ENCODE measurements around the gene C13orf42. TPM values are rescaled to one million over a fixed set of nuclear protein-coding genes. Genes with fewer than 3 reads are reported as not detected.

C13orf42 gene
- total and polyA plus RNA-seq, 12 donors, result 0.01 TPM; not detected in 11

DNA sequence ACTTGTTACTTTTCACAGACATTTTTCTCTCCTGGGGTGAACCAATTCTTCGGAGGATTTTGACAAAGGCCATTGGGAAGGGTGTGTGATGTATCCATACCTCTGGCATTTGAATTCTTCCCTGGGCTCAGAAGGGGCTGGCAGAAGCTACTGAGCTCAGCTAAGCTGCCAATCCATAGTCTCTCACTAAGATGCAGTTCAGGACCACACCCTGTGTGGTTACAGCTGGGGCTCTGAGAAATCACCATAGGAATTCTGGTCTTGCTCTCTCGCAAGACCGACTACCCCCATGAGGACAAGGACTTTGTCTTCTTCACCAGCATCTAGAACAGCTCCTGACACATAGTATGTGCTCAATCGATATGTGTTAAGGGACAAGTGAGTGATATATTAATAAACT lies 6.0 kb downstream of the C13orf42 start:
- ATAC-seq, result no peak
- TF ChIP-seq, protein P1, sequence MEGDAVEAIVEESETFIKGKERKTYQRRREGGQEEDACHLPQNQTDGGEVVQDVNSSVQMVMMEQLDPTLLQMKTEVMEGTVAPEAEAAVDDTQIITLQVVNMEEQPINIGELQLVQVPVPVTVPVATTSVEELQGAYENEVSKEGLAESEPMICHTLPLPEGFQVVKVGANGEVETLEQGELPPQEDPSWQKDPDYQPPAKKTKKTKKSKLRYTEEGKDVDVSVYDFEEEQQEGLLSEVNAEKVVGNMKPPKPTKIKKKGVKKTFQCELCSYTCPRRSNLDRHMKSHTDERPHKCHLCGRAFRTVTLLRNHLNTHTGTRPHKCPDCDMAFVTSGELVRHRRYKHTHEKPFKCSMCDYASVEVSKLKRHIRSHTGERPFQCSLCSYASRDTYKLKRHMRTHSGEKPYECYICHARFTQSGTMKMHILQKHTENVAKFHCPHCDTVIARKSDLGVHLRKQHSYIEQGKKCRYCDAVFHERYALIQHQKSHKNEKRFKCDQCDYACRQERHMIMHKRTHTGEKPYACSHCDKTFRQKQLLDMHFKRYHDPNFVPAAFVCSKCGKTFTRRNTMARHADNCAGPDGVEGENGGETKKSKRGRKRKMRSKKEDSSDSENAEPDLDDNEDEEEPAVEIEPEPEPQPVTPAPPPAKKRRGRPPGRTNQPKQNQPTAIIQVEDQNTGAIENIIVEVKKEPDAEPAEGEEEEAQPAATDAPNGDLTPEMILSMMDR (IDR thresholded peaks at IDR 0.05), result no peak
- Histone ChIP-seq H3K4me3 (no peak overlapping the region), H3K27me3 (peaks cover 0 to 26% (median 13%) of the 10 kb centered on the region in 7 donors), H3K4me1 (no peaks in the 10 kb centered on the region), H3K36me3 (no peaks in the 10 kb centered on the region), H3K9me3 (no peaks in the 10 kb centered on the region), H3K27ac (no peak overlapping the region)
- no peak for DNase-seq
- intact Hi-C loops (cut with DNase I), result no loop called here
- 86 to 87% methylated on average over 4 of the region's 4 CpGs for WGBS, 2 donors

DNA sequence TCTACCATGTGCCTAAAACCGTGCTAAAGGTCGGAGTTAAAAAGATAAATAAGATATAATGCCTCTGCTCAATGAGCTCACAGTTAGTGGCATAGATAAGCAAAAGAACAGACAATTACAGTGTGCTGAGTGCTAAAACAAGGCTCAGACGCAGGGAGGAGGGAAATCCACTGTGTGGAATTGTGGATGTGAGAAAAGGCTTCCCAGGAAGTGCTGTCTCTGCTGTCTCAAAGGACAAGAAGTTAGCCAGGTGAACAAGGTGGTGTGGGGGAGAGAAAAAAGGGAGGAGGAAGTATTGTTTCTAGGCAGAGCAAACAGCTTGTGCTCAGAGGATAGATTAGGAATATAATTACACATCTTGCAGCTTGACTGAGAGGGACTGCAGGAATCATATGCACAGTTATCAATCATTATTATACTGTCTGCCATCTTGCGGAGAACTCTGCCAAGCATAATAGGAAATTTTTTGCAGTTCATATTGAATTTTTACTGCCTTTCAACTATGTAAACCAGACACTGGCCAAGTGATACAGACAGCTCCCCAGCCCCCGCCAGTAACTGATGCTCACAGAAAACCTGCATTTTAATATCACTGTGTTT lies 9.3 kb downstream of the C13orf42 start:
- Histone ChIP-seq H3K36me3 (no peaks in the 10 kb centered on the region), H3K4me3 (no peak overlapping the region), H3K27me3 (peaks cover 0 to 30% (median 20%) of the 10 kb centered on the region in 7 donors), H3K27ac (no peak overlapping the region), H3K4me1 (no peaks in the 10 kb centered on the region), H3K9me3 (no peaks in the 10 kb centered on the region)
- DNase-seq (no peak), ATAC-seq (no peak)
- TF ChIP-seq, protein P1 (IDR thresholded peaks at IDR 0.05), result no peak
- WGBS, 2 donors, result 56 to 57% methylated on average over 5 of the region's 5 CpGs
- intact Hi-C loops (cut with DNase I), result no loop called here

DNA sequence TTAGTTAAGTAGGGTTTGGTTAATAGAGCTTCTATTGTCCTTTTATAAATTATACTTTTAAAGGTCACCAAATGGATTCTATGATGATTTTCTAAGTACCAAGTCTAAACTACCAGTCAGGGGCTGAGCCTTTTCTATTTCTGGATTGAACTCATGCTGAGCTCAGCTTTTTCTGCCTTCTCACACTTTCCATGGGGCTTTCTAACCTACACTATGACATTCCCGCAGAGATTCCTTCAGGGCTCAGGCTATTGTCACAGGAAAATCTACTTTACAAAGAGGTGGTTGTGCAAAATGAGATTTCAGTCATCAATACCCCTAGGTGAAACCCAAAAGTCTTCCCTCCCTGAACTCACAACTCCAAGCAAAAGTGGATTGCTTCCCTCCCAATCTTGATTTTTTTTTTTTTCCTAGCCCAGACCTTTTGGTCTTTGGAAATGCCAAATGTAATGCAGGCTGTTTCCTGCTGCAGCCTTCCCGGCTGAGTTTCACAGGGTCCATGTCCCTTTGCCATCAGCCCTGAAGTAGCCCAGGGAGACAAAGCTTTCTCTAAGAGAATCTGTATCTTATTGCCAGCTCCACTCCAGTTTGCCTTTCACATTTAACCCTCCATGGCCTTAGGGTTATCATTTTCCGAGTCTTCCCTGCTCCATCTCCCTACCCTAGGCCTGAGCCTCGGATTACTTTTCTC lies 13.6 kb downstream of the C13orf42 start:
- 68 to 75% methylated on average over 4 of the region's 4 CpGs for WGBS, 2 donors
- no peak overlapping the region for H3K4me3 ChIP-seq
- no peaks in the 10 kb centered on the region for H3K4me1 ChIP-seq
- no peaks in the 10 kb centered on the region for H3K36me3 ChIP-seq
- intact Hi-C loops (cut with DNase I), result no loop called here
- DNase-seq (no peak), ATAC-seq (no peak)
- TF ChIP-seq, protein P1 (IDR thresholded peaks at IDR 0.05), result no peak
- no peak overlapping the region for H3K27ac ChIP-seq
- H3K9me3 ChIP-seq, result no peaks in the 10 kb centered on the region
- peaks cover 0 to 16% (median 9%) of the 10 kb centered on the region in 7 donors for H3K27me3 ChIP-seq

DNA sequence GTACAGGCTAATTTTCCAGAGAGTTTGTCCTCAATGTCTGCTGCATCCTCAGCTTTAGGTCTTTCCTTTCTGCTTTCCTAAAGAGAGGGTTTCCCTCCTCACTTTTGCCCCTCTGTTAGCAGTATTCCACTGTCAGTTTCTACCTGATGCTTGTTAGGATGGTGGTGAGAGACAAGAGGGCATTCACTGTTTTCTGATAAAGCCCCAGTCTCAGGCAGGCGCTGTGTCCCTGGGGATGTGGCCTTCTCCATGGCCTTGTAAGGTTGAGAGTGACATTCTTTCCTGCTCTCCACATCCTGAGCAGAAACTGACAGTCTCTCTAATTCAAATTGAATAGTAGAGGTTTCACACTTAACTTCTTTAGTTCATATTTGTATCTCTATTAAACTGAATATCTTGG lies 14.9 kb downstream of the C13orf42 start:
- H3K4me1 ChIP-seq, result no peaks in the 10 kb centered on the region
- no peaks in the 10 kb centered on the region for H3K36me3 ChIP-seq
- 74 to 76% methylated on average over 1 of the region's 1 CpG for WGBS, 2 donors
- TF ChIP-seq, protein P1 (IDR thresholded peaks at IDR 0.05), result no peak
- no peak for ATAC-seq
- no peak overlapping the region for H3K27ac ChIP-seq
- intact Hi-C loops (cut with DNase I), result no loop called here
- peaks cover 0 to 12% (median 0%) of the 10 kb centered on the region in 7 donors for H3K27me3 ChIP-seq
- H3K4me3 ChIP-seq, result no peak overlapping the region
- H3K9me3 ChIP-seq, result no peaks in the 10 kb centered on the region
- DNase-seq, result no peak

Measured in heart right ventricle (tissue), 16 donors.